SK-N-MC (cell line): ENCODE results near the gene STK32B.

Experiments used
- EZH2 ChIP-seq: fragments of 200-600 bp; sonication (generic); IDR thresholded peaks from one replicate; pipeline ENCODE4 v1.6.1; 2017; ENCODE audit warnings: antibody characterized with exemption
- POLR2AphosphoS5 ChIP-seq: IDR thresholded peaks from 2 replicates; pipeline ENCODE4 v1.6.1; 2012; ENCODE audit warnings: mild to moderate bottlenecking, low read depth, low read length, borderline replicate concordance

DNA sequence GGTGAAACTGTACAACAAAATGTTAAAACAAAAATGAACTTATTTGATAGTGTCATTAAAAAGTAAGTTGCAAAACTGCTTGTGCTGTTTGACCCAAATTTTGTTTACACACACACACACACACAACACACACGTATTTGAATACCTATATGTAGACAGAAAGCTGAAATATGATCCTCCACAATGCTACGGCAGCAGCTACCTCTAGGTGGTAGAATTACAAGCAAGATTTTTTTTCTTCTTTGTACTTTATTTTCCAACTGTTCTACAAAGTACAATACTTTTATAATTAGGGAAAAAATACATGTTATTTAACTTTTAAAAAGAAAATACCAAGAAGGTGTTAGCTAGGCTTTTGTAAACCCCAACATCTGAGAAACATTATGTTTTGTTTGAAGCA is 33.2 kb upstream of the STK32B start:
- TF ChIP-seq EZH2 (no peak), POLR2AphosphoS5 (no peak)
